GM12878 (cell line): ENCODE measurements around the gene DNAJB4. TPM values are rescaled to one million over a fixed set of nuclear protein-coding genes. Genes with fewer than 3 reads are reported as not detected.

ENCODE experiments used
- BCL3 ChIP-seq: IDR thresholded peaks from 2 replicates; pipeline ENCODE4 v1.6.1; 2011; ENCODE audit warnings: borderline replicate concordance, low read depth, mild to moderate bottlenecking, moderate library complexity, low read length; ENCODE audit not compliant: insufficient read depth, poor library complexity, severe bottlenecking
- CEBPZ ChIP-seq: fragments of 150-350 bp; IDR thresholded peaks from 2 replicates; pipeline ENCODE4 v1.6.1; 2016; ENCODE audit warnings: low read depth, low read length
- CHD1 ChIP-seq: IDR thresholded peaks from 2 replicates; pipeline ENCODE4 v1.6.1; 2012; ENCODE audit warnings: low read depth, low read length, improper control_type of control experiment
- IKZF1 ChIP-seq: fragments of 450-650 bp; conservative IDR thresholded peaks from 2 replicates; pipeline ENCODE4 v1.6.1; 2017; ENCODE audit warnings: antibody characterized with exemption, mild to moderate bottlenecking
- JUNB ChIP-seq: IDR thresholded peaks from 2 replicates; pipeline ENCODE4 v1.6.1; 2016; ENCODE audit warnings: antibody characterized with exemption, mild to moderate bottlenecking
- MAX ChIP-seq: IDR thresholded peaks from 2 replicates; pipeline ENCODE4 v1.6.1; 2012; ENCODE audit warnings: low read depth, low read length, improper control_type of control experiment
- MEF2A ChIP-seq: IDR thresholded peaks from 2 replicates; pipeline ENCODE4 v1.6.1; 2011; ENCODE audit warnings: low read depth, mild to moderate bottlenecking, low read length, moderate library complexity; ENCODE audit not compliant: insufficient read depth
- MTA3 ChIP-seq: IDR thresholded peaks from 2 replicates; pipeline ENCODE4 v1.6.1; 2012; ENCODE audit warnings: low read length, inconsistent platforms, borderline replicate concordance
- POLR2A ChIP-seq: IDR thresholded peaks from 2 replicates; pipeline ENCODE4 v1.6.1; 2011; ENCODE audit warnings: low read depth, mild to moderate bottlenecking, low read length
- SMAD1 ChIP-seq: fragments of 450-650 bp; IDR thresholded peaks from 2 replicates; pipeline ENCODE4 v1.6.1; 2018; ENCODE audit warnings: mild to moderate bottlenecking, low read depth; ENCODE audit not compliant: partially characterized antibody
- STAT3 ChIP-seq: IDR thresholded peaks from 2 replicates; pipeline ENCODE4 v1.6.1; 2011; ENCODE audit warnings: low read depth, low read length, improper control_type of control experiment
- SUPT20H ChIP-seq: IDR thresholded peaks from 2 replicates; pipeline ENCODE4 v1.6.1; 2011; ENCODE audit warnings: low read depth, mild to moderate bottlenecking, low read length, moderate library complexity, borderline replicate concordance; ENCODE audit not compliant: control insufficient read depth
- SUZ12 ChIP-seq: fragments of 200-600 bp; sonication (generic); IDR thresholded peaks from one replicate; pipeline ENCODE4 v1.6.1; 2018; ENCODE audit warnings: antibody characterized with exemption, mild to moderate bottlenecking; ENCODE audit not compliant: unreplicated experiment
- TARDBP ChIP-seq: IDR thresholded peaks from 2 replicates; pipeline ENCODE4 v1.6.1; 2016; ENCODE audit warnings: borderline replicate concordance
- TCF3 ChIP-seq: IDR thresholded peaks from 2 replicates; pipeline ENCODE4 v1.6.1; 2012; ENCODE audit warnings: low read depth, mild to moderate bottlenecking, low read length, borderline replicate concordance; ENCODE audit not compliant: insufficient read depth
- ZNF24 ChIP-seq: fragments of 450-650 bp; IDR thresholded peaks from 2 replicates; pipeline ENCODE4 v1.6.1; 2017; ENCODE audit warnings: antibody characterized with exemption, mild to moderate bottlenecking
- ZNF384 ChIP-seq: IDR thresholded peaks from 2 replicates; pipeline ENCODE4 v1.6.1; 2012; ENCODE audit warnings: low read depth, mild to moderate bottlenecking, low read length, improper control_type of control experiment, borderline replicate concordance
- polyA plus RNA-seq, 11 experiments: library from polyadenylated mRNA; depleted of rRNA in 4 of 11; unstranded in 6 of 11; stranded (reverse) in 5 of 11; fragments of >200 nt; fragmentation: Nextera tagmentation in 4 of 11; fragmentation: Illumina TruSeq in 1 of 11; extraction: Ambion mirVana in 4 of 11; extraction: Trizol in 1 of 11; gene quantifications; 1 replicate in 1 of 11; 2 replicates in 10 of 11; pipeline versions ENCODE4 v1.2.1 to v1.2.3, GENCODE V29; 2011 to 2016; ENCODE audit warnings: inconsistent platforms in 2 of 11, missing spikeins in 2 of 11, low read depth in 1 of 11
- total RNA-seq, 4 experiments: library from RNA; depleted of rRNA in 3 of 4; stranded (reverse); fragments of >200 nt in 3 of 4; fragmentation: Illumina TruSeq in 1 of 4; extraction: Trizol in 1 of 4; gene quantifications; 2 replicates each; pipeline versions ENCODE4 v1.2.1 to v1.2.3, GENCODE V29; 2013 to 2021
- TF ChIP-seq, protein P1 (sequence below): fragments of 450-650 bp; formaldehyde crosslinking; IDR thresholded peaks from 2 replicates; pipeline ENCODE4 v1.5.0; 2022; ENCODE audit warnings: mild to moderate bottlenecking, missing genetic modification characterization
- TF ChIP-seq, protein P2 (sequence below): fragments of 450-650 bp; conservative IDR thresholded peaks from 2 replicates; pipeline ENCODE4 v1.6.1; 2017; ENCODE audit warnings: mild to moderate bottlenecking, moderate library complexity

Gene DNAJB4
- total and polyA plus RNA-seq, 10 of the 15 experiments (the other 5 are each of a cell fraction or from before 2014, with no cell fraction given), result 3.8 to 10.5 (median 6.6) TPM

- TF ChIP-seq CEBPZ (peak; percentile 78; the same call in 1 of the 2 replicates), MTA3 (peak; percentile 100), ZNF384 (no peak), SUZ12 (no peak), MAX (no peak), JUNB (peak; percentile 78; the same call in 1 of the 2 replicates), TARDBP (peak; percentile 75; the same call in 1 of the 2 replicates), MEF2A (peak; percentile 94), SMAD1 (peak; percentile 99), TCF3 (peak; percentile 72; the same call in 1 of the 2 replicates), STAT3 (no peak), IKZF1 (peak; percentile 67), POLR2A (peak; percentile 79), CHD1 (no peak), BCL3 (peak; percentile 93), SUPT20H (no peak), ZNF24 (peak; percentile 75)
- TF ChIP-seq, protein P1, sequence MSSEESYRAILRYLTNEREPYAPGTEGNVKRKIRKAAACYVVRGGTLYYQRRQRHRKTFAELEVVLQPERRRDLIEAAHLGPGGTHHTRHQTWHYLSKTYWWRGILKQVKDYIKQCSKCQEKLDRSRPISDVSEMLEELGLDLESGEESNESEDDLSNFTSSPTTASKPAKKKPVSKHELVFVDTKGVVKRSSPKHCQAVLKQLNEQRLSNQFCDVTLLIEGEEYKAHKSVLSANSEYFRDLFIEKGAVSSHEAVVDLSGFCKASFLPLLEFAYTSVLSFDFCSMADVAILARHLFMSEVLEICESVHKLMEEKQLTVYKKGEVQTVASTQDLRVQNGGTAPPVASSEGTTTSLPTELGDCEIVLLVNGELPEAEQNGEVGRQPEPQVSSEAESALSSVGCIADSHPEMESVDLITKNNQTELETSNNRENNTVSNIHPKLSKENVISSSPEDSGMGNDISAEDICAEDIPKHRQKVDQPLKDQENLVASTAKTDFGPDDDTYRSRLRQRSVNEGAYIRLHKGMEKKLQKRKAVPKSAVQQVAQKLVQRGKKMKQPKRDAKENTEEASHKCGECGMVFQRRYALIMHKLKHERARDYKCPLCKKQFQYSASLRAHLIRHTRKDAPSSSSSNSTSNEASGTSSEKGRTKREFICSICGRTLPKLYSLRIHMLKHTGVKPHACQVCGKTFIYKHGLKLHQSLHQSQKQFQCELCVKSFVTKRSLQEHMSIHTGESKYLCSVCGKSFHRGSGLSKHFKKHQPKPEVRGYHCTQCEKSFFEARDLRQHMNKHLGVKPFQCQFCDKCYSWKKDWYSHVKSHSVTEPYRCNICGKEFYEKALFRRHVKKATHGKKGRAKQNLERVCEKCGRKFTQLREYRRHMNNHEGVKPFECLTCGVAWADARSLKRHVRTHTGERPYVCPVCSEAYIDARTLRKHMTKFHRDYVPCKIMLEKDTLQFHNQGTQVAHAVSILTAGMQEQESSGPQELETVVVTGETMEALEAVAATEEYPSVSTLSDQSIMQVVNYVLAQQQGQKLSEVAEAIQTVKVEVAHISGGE, result peak; percentile 81
- TF ChIP-seq, protein P2, sequence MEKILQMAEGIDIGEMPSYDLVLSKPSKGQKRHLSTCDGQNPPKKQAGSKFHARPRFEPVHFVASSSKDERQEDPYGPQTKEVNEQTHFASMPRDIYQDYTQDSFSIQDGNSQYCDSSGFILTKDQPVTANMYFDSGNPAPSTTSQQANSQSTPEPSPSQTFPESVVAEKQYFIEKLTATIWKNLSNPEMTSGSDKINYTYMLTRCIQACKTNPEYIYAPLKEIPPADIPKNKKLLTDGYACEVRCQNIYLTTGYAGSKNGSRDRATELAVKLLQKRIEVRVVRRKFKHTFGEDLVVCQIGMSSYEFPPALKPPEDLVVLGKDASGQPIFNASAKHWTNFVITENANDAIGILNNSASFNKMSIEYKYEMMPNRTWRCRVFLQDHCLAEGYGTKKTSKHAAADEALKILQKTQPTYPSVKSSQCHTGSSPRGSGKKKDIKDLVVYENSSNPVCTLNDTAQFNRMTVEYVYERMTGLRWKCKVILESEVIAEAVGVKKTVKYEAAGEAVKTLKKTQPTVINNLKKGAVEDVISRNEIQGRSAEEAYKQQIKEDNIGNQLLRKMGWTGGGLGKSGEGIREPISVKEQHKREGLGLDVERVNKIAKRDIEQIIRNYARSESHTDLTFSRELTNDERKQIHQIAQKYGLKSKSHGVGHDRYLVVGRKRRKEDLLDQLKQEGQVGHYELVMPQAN, result peak; percentile 38; the same call in 1 of the 2 replicates
Measured at GRCh38 chr1:78003882-78004718, 639 bp upstream of the DNAJB4 start (continued).
